HG03196 (cell line): ENCODE data around the gene PTCD3.

ENCODE experiments used
- ATAC-seq: cut with Tn5 transposase; IDR thresholded peaks from one replicate; pipeline ENCODE4 v1.9.1; 2021; ENCODE audit not compliant: unreplicated experiment

Gene PTCD3

DNA sequence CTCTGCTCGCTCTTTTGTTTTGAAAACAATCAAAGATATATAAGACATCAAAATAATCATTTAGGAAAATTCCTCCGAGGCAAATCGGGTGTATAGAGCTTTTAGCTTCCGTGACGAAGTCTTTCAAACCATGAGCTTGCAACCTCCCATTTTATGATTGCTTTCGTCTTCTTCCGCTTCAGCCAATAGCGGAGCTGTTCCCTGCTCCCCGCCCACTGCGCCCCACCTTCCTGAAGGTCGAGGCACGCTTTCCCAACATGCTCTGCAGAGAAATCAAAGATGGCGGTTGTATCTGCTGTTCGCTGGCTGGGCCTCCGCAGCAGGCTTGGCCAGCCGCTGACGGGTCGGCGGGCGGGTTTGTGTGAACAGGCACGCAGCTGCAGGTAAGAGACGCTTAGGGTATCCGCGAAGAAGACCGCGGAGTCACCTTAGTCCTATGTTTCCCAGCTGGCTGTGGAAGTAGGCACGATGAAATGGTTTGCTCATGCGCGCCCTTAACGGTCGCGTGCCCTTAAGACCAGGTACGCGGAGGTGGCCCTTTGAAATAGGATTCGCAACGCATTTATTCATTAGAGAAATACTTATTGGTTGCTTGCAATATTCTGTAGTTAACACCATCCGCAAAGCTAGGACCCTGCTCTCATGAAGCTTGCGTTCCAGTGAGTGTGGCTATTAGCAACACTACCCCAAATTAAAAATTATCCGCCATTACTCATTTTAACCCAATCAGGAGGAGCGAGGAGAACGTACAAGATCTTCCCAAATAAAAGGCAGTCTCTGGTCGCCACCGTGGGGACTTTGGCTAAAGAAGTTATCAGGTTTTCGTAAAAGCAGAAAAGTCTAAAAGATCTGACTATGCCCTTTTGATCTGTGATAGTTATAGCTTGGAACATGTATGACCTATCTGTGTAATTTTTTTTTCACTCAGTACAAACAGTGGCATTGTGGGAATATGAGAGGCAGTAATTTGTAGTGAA, at the start of gene PTCD3:
PTCD3 (plus strand) TSS at position 267 of the 977 bp plus-strand sequence; CDS start at position 280, 13 bp downstream.
- peak; percentile 83 for ATAC-seq

- no peak for ATAC-seq
Measured at GRCh38 chr2:86056590-86057331, 49.3 kb upstream of the PTCD3 start.

- ATAC-seq: no peak
Measured at GRCh38 chr2:86062043-86062442, 44.0 kb upstream of the PTCD3 start.

DNA sequence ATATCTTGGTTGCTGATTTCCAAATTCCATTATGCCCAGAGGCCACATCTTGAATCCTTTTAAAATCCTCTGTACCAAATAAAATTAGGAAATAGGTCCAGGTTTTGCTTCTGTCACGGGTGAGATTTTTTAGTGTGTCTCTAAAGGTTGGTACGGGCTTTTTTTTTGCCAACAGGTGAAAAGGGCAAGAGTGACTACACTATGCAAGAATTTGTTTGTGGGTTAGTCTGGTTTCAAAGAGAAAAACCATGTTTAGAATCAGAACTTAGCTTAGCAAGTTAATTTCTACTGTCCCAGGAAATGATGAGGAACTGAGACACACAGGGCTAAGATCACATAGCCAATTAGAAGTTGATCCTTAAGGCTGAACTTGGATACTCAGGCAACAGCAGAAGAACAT, 42.0 kb upstream of the PTCD3 start:
- ATAC-seq: no peak

DNA sequence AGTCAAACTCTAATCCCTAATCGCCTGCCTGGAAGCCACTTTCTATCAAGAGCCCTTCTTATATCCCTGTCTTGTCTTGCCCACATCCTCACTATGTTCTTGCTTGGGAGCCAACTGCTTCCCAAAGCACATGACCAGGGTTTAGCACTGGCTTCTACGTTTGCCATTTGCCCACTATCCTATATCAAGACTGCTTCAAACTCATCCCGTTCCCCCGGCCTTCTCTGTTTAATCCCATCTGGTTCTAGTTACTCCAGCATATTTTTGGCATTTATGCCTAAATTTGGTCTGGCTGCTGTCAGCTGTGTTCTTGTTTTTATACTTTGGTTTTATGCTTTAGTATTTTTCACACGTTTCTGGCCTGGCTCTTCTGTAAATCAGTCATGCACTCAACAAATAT, 40.5 kb upstream of the PTCD3 start:
- no peak for ATAC-seq

- ATAC-seq: no peak
Measured at GRCh38 chr2:86066007-86066578, 39.9 kb upstream of the PTCD3 start.

DNA sequence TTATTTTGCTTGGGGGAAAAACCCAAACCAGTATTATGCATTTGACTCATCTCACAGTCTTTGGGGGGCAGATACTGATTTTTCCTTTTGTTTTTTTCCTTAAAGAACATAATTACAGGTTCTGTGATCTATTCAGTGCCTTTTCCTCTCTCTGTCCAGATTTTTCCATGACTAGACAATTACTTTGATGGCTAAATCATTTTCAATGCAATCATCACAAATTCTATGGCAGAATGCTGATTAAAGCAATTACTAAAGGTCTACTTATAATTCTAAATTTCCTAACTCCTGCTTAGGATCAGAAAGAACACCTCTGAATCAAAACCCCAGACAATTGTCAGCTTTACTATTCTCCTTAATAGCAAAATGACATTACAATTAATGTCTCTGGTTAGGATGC, 39.1 kb upstream of the PTCD3 start:
- no peak for ATAC-seq

DNA sequence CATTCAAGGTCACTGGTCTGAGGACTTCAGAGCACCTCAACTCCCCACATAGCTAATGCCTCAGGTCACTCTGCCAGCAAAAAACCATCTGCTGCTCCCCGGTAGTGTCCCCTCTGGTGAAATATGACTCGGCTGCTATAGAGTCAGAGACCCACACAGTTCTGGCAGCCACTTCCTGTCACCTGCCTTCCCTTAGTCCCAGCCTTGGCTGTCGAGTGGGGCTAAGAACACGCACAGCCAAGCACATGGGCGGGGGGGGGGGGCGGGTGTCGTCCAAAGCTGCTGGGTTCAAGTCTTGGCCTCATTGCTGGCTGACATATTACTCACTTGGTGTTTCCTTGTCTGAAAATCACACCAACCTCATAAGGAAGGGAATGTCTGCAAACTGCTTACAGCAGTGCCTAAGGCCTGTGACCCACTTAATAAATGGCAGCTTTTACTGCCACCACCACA, 37.9 kb upstream of the PTCD3 start:
- no peak for ATAC-seq

- no peak for ATAC-seq
Measured at GRCh38 chr2:86068648-86069047, 37.4 kb upstream of the PTCD3 start.

DNA sequence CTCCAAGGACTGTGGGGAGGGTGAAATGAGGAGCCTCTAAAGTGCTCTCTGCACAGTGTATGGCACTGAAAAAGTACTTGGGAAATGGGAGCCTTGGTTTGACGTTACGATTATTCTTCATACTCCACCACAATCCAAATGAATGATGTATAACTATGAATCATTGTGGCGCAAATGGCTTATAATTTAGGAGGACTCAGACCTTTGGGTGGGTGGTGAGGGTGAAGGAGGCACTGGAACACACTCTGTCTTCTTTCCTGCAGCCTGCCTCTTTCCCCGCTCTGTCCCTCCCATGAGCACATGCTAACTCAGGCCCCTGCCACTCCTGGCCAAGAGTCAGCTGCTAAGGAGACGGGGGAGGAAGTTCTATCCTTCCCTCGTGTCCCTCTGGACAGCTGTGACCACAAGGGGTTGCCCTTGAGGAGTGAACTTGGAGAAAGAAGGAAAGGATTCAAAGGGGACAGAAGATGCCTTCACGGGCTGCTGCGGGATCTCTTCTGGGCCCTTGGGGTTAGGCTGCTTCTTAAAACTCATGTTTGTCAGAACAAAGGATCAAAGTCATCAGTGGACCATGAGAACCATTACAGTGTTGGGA, 36.8 kb upstream of the PTCD3 start:
- ATAC-seq: no peak

- ATAC-seq: no peak
Measured at GRCh38 chr2:86069783-86070339, 36.2 kb upstream of the PTCD3 start.

- no peak for ATAC-seq
Measured at GRCh38 chr2:86070868-86071267, 35.2 kb upstream of the PTCD3 start.

DNA sequence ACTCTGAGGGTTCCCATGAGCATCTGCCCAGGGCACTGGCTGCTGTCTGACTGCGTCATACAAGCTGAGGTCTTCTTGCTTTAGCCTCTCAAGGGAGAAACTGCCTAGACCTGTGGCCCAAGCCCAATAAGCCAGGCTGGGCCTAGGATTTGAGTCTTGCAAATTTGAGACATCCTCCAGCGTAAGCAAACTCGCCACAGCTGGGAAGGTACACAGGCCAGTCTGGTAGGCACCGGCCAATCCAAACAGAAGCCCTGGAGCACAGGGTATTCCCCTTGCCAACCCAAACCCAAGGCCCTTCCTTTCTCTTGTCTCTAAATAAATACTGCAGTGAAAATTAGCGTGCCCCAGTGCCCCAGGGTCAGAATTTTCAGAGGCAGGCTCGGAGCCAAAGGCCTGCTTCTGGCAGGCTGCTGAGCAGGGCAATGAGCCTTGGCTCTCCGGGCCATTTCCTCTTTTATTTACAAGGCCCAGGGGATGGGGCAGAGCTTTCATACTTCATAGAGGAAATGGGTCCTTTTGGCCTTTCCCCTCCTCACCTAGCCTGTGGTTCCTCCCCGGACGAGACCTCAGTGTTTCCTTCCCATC, 33.7 kb upstream of the PTCD3 start:
- ATAC-seq: no peak

GRCh38 chr2:86073225-86073624, 32.8 kb upstream of the PTCD3 start:
- no peak for ATAC-seq

DNA sequence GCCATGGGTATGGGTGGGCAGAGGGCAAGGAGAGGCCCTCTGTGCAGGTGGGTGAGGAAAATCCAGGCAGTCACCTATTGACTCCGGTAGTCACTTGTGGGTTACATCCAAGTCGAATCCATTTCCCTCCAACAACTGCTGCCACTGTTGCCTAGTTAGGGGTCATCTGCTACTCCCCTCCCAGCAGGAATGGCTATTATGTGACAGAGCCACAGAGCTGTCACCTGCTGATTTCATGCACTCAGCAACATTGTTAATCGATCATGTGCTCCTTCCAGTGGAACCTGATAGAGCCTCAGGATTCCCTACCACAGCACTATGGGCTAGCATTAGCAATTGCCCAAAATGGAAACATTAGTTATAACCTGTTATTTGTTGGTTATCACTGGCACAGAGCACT, 31.8 kb upstream of the PTCD3 start:
- no peak for ATAC-seq

DNA sequence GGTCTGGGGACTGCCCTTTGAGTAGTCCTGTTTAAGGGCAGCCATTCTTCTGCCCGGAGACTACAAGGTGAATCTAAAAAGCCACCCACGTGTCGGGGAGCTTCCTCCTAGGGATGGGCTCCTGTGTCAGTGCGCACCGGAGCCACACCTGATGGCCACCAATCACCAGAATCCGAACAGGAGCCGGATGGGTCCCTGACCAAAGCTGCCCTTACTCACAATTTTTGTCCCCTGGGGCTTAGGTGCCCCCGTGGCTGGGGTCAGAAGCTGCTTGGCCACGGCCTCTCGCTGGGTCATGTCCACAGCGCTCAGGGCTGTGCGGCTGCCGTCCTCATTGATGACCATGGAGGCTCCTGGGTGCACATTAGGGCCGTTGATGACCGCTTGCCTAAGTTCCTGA, 31.2 kb upstream of the PTCD3 start:
- ATAC-seq: no peak

GRCh38 chr2:86075886-86076285, 30.1 kb upstream of the PTCD3 start:
- no peak for ATAC-seq

GRCh38 chr2:86078774-86079545, 27.1 kb upstream of the PTCD3 start:
- no peak for ATAC-seq

DNA sequence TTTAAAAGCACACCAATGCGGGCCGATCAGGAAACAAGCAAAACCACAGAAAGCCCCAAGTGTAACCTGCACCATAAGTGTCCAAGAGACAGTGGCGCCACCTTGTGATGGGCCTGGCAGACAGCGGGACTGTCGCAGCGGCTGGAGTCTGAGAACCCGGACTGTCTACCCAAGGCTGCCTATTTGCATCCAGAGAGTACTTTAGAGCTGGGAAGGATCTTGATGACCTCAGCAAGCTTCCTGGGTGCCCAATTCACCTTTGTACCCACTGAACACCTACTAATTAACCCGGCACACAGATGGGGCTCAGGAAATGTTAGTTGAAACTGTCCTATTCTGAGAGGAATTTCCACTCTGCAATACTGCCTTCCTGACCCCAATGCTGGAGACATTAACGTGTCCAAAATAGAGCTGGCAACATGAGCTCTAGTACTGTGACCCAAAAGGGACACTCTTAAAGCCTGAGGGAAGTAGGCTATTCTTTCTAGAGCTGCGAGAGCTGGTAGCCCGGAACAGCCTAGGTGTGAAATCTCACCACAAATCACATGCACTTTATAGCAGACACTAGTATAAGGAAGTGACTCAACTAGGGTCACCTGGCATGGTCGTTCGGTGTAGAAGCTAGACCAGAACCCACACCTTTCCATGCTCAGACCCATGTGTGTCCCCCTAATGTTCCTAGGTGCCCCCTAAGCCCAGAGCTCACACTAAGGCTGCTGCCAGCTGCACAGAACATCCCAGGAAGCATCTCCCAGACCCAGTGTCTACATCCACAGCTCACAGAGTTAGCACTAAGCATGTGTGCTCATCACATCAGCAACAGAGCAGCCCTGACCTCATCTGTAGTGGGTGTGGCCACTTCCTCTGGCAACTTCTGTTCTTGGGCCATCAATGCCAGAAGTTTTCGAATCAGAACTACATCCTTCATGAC, 25.8 kb upstream of the PTCD3 start:
- ATAC-seq: peak; percentile 71
